NCI-H187 treated with DMSO at 0.1 percent for 48 hours (cell line): ENCODE measurements around the gene TMEM243.
"Not testable (repeated sequence)": the region's sequence is repeated elsewhere in the genome, so short reads cannot be mapped to it uniquely, and the experiment has no call there.

Experiments
- DNase-seq: peaks from one replicate; lab custom pipeline; 2025; lab: John Stamatoyannopoulos, UW

TMEM243 gene

GRCh38 chr7:87212498-87212897, 7.0 kb downstream of the TMEM243 start:
- DNase-seq: no peak

- DNase-seq: no peak
Measured at GRCh38 chr7:87210506-87210905, 9.0 kb downstream of the TMEM243 start.

DNA sequence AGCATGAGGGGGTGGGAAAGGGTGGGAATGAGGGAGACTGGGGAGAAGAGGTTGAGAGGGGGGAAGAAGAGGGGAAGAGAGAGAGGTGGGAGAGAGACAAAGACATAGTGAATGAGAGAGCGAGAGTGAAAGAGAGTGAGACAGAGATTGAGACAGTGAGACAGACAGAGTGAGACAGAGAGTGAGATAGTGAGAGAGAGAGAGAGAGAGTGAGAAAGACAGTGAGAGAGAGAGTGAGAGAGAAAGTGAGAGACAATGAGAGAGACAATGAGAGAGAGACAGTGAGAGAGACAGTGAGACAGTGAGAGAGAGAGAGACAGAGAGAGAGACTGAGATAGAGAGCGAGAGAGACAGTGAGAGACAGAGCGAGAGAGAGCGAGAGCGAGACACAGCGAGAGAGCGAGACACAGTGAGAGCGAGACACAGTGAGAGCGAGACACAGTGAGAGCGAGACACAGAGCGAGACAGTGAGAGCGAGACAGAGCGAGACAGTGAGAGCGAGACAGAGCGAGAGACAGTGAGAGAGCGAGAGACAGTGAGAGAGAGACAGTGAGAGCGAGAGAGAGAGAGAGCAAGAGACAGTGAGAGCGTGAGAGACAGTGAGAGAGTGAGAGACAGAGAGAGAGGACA, 10.1 kb downstream of the TMEM243 start:
- DNase-seq: no peak

DNA sequence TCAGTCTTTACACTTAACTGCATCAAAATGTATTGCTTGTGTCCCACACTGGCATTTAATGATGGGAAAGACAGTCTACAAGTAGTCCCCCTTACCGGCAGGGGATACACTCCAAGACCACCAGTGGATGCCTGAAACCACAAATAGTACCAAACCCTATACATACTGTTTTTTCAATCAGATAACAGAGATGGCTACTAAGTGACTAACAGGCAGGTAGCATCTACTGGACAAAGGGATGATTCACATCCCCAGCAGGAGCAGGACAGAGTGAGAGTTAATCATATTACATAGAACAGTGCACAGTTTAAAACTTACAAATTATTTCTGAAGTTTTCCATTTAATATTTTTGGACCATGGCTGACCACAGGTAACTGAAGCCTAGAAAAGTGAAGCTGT, 13.2 kb downstream of the TMEM243 start:
- DNase-seq: no peak

GRCh38 chr7:87205701-87206100, 13.8 kb downstream of the TMEM243 start:
- DNase-seq: not testable (repeated sequence)

GRCh38 chr7:87204933-87205332, 14.6 kb downstream of the TMEM243 start:
- no peak for DNase-seq

DNA sequence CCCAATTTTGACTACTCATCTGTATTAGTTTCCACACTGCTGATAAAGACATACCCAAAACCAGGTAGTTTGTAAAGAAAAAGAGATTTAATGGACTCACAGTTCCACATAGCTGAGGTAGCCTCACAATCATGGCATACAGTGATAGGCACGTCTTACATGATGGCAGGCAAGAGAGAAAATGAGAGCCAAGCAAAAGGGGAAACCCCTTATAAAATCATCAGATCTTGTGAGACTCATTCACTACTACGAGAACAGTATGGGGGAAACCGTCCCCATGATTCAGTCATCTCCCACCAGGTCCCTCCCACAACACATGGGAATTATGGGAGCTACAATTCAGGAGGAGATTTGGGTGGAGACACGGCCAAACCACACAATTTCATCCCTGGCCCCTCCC, 15.6 kb downstream of the TMEM243 start:
- DNase-seq: not testable (repeated sequence)

DNA sequence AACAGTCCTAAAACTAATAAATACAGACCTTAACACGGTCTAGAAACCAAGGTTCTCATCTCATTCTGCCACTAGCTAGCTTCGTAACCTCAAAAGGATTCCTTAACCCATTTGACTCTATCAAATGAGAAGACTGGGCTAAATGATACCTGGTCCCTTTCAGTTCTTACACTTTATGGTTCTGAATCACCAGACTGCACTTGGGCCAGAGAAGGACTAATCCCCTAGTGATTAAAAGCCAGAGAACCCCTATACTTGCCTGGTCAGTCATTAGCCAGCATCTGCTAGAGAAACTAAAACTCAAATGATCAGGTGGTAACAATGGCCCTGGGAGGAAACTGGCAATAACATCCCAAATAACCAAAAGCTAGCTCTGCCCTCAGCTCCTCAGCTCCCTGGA, 16.8 kb downstream of the TMEM243 start:
- no peak for DNase-seq

DNA sequence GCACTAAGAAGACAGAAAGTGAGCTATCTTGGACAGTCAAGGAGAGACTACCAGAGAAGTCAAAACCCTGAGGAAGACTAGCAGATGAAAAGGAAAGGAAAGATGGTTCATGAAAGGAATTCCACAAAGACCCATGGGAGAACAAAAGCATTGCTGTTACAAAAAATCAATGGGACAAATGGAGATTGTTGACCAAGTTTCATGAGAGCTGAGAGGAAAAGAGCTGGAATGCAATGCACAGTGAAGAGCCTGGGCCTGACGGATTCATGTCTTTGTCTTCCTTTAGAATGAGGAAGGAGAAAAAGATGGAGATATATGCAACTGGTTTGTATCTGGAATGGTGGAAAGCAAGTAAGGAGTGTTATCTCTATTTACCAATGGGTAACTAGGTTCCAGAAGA, 17.3 kb downstream of the TMEM243 start:
- no peak for DNase-seq

- DNase-seq: no peak
Measured at GRCh38 chr7:87199700-87200450, 19.7 kb downstream of the TMEM243 start.

GRCh38 chr7:87199241-87199640, 20.3 kb downstream of the TMEM243 start:
- DNase-seq: no peak

DNA sequence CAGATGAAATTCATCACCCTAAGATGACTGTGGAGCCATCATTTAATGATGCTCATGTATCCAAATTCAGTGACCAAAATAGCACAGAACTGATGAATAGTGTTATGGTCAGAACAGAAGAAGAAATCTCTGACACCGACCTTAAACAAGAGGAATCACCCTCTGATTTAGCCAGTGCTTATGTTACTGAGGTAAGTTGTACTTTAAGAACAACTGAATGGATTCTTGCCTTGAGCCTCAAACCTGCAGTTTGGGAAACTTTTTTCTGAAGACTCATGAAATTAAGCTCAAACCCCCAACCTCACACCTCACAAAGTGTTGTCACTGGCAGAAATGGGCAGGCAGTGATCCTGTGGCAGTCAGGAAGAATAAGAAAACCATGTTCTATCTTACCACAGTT, 25.6 kb downstream of the TMEM243 start:
- DNase-seq: no peak

GRCh38 chr7:87192784-87193487, 26.6 kb downstream of the TMEM243 start:
- DNase-seq: no peak

GRCh38 chr7:87190783-87191182, 28.7 kb downstream of the TMEM243 start:
- DNase-seq: no peak

- no peak for DNase-seq
Measured at GRCh38 chr7:87188930-87189329, 30.6 kb downstream of the TMEM243 start.

DNA sequence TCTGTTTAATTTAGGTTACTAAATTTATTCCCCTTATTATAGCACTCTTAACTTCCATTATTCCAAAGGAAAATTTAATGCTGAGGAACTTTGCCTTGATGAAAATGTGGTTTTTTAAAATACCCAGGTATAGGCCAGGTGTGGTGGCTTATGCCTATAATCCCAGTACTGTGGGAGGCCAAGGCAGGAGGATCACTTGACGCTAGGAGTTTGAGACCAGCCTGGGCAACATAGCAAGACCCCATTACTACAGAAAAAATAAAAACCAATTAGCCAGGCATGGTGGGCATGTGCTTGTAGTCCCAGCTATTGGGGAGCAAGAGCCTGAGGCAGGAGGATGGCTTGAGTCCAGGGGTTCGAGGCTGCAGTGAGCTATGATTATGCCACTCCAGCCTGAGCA, 32.4 kb downstream of the TMEM243 start:
- no peak for DNase-seq

DNA sequence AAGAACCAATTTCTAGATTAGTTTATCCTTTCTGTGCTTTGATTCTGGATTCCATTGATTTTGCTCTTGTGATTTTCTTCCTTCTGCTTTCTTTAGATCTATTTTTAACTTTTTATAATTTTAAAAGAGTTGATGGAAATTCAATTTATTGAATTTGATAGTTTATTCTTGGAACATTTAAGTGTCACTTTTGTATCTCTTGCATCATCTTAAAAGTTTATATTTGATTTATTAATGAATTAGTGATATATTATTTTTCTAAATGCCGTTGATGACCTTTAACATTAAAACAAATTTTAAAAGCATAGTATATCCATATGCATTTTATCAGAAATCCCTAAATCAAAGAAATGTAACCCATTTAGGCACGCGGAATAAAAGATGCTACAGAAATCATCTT, 40.4 kb downstream of the TMEM243 start:
- no peak for DNase-seq

- no peak for DNase-seq
Measured at GRCh38 chr7:87178320-87178719, 41.2 kb downstream of the TMEM243 start.

DNA sequence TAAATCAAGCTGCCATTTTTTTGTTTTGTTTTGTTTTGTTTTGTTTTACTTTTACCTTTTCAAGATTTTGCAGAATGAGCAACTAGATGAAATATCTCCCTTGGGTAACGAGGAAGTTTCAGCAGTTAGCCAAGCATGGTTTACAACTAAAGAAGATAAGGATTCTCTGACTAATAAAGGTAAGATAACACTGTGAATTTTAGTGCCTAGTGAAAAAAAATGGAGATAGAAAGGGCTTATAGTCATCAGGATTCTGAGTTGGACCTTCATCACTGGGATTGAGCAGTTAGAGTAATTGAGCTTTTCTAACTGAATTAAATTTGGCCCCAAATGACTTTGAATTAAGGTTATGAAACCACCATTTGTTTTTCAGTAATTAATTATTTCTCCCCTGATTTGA, 46.1 kb downstream of the TMEM243 start:
- DNase-seq: no peak

GRCh38 chr7:87171282-87171934, 48.1 kb downstream of the TMEM243 start:
- no peak for DNase-seq

DNA sequence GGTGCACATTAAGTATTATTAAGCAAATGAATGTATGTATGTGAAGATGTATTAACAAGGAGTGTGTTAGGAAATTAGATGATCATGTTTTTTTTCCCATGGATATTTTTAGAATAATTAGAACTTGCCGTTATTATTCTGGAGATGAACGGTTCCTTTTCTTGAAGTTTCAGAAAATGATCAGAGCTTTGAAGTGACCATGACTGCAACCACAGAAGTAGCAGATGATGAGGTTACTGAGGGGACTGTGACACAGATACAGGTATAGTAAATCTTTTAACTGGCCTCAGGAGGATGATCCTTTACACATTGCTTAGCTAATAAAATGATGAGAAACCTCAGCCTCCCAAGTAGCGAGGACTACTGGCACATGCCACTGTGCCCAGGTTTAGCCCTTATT, 48.7 kb downstream of the TMEM243 start:
- no peak for DNase-seq

GRCh38 chr7:87164433-87164832, 55.1 kb downstream of the TMEM243 start:
- DNase-seq: no peak

GRCh38 chr7:87159538-87159937, 60.0 kb downstream of the TMEM243 start:
- DNase-seq: no peak
